PC-3 (cell line): ENCODE data around the gene DNAJB6.

Source experiments
- CTCF ChIP-seq: fragments of 300-600 bp; sonication (generic); conservative IDR thresholded peaks from 2 replicates; pipeline ENCODE4 v1.5.1; 2017; ENCODE audit warnings: antibody characterized with exemption, low read depth, mild to moderate bottlenecking, low read length
- EZH2 ChIP-seq: fragments of 300-600 bp; sonication (generic); IDR thresholded peaks from one replicate; pipeline ENCODE4 v1.6.1; 2017; ENCODE audit warnings: antibody characterized with exemption, mild to moderate bottlenecking, low read length; ENCODE audit not compliant: unreplicated experiment
- EZH2phosphoT487 ChIP-seq: fragments of 300-600 bp; sonication (generic); IDR thresholded peaks from 2 replicates; pipeline ENCODE4 v1.6.1; 2018; ENCODE audit warnings: mild to moderate bottlenecking, antibody characterized with exemption, low read length, borderline replicate concordance

DNA sequence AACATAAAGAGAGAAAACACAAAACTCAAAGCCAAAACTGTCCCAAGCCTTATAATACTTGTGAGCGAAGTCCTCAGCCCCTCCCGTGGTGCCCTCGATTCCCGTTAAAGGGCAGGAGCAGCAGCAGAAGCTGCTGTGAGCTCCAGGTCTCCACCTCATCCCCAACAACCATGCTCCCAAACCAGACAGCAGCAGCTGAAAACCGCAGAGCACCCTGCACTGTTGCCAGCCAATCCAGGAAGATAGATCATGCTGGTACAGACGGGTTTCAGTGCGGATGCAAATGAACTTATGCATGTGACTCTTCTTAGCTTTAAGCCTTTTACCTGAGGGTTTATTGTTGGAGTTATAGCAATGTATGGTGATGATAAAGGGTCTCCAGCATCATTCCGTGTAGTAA, 97.9 kb downstream of the DNAJB6 start:
- TF ChIP-seq CTCF: no peak
- no peak for TF ChIP-seq EZH2phosphoT487
- no peak for TF ChIP-seq EZH2
